HG02759 (cell line): ENCODE measurements around the gene MLC1.

ENCODE experiments used
- ATAC-seq: cut with Tn5 transposase; IDR thresholded peaks from one replicate; pipeline ENCODE4 v1.9.1; 2021; ENCODE audit warnings: mild to moderate bottlenecking, moderate library complexity; ENCODE audit not compliant: unreplicated experiment

MLC1 gene

DNA sequence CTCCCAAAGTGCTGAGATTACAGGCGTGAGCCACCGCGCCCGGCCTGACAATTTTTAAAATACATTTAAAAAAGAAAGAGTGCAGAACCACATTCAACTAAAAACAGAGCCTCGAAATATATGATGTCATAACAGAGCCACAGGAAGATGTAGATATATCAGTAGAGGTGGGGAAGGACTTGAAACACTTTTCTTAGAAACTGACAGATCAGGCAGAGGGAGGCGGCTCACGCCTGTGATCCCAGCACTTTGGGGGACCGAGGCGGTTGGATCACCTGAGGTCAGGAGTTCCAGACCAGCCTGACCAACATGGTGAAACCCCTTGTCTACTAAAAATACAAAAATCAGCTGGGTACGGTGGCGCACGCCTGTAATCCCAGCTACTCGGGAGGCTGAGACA lies 7.0 kb downstream of the MLC1 start:
- ATAC-seq: no peak

DNA sequence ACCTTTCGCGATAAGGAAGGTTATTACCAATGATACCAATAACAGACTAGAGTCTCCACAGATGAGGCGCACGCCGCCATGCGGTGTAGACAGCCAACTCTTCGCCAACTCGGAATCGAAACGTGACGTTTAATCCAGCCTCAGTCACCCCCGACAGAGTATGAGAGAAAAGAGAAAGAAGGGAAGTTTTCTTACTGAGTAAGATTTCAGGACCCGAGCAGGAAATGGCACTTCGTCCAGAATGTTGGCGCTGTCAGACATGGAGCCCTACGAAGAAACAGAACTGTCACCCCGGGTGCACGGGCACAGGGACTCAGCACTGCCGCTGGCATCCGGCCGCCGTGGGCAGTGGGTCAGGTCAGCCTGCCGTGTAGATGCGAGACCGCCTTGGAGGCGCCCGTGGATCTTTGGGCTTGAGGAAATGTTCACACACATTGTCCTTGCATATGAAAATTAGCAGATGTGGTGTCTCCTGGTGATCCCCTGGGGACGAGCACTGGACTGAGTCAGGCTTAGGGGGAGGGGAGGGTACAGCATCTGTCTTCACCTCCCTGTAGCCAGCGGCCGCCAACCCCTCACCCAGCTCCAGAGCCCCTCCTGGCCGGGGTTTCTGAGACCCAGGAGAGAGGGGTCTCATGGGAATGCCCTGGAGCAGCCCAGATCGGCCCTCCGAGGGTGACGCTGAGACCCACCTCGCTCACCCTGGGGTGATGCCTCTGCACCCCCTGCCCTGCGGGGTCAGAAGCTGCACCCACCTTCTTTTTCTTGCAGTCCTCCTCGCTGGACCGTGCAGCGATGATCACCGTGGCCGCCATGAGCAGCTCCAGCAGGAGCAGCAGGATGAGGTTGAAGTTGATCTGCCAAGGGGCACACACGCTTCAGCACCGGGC lies 8.3 kb downstream of the MLC1 start:
- ATAC-seq: no peak

DNA sequence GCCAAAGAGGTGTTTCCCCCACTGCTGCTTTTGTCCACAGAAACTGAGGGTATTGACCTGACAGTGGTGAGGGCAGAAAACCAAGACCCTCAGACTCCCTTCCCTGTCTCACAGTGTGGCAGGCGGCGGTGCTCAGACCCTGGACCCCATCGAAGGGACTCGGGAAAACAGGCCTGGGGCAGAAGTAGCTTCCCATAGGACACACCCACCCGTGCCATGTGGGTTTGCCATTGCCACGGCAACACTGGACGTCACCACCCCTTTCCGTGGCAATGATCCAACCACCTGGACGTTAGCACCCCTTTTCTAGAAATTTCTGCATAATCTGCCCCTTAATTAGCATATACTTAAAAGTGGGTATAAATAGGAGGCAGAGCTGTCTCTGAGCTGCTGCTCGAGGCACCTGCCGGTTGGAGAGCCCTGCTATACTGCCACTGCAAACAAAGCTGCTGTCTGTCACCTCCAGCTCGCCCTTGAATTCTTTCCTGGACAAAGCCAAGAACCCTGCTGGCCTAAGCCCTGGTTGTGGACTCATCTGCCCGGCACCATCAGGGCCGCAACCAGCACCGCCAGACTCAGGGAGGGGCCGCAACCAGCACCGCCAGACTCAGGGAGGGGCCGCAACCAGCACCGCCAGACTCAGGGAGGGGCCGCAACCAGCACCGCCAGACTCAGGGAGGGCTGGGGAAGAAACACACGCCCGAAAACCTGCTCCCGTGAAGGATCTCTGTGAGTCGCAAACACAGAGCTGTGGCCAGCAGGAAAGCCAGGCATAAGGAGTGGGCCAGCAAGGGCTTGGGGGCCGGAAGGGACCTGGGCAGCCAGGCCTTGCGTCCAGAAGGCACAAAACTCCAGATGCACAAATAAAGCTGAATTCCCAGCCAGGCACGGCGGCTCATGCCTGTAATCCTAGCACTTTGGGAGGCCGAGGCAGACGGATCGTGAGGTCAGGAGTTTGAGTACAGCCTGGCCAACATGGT lies 10.4 kb downstream of the MLC1 start:
- ATAC-seq: no peak

DNA sequence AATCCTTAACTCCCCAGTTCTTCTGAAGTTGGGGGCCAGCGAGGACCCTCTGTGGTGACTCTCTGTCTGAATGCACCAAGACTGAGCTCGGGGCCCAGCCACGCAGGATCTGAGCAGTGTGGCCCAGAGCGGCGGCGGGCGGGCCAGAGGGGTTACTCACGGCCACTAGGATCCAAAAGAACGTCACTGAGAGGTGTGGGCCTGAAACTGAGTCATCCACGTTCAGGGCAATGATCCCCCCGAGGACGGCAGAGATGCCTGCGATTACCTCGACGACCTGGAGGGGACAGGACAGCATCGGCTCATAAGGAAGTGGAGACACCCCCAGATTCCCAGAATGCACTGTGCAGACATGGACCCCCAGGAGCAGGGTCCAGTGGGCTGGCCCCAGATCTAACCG lies 11.2 kb downstream of the MLC1 start:
- ATAC-seq: no peak

DNA sequence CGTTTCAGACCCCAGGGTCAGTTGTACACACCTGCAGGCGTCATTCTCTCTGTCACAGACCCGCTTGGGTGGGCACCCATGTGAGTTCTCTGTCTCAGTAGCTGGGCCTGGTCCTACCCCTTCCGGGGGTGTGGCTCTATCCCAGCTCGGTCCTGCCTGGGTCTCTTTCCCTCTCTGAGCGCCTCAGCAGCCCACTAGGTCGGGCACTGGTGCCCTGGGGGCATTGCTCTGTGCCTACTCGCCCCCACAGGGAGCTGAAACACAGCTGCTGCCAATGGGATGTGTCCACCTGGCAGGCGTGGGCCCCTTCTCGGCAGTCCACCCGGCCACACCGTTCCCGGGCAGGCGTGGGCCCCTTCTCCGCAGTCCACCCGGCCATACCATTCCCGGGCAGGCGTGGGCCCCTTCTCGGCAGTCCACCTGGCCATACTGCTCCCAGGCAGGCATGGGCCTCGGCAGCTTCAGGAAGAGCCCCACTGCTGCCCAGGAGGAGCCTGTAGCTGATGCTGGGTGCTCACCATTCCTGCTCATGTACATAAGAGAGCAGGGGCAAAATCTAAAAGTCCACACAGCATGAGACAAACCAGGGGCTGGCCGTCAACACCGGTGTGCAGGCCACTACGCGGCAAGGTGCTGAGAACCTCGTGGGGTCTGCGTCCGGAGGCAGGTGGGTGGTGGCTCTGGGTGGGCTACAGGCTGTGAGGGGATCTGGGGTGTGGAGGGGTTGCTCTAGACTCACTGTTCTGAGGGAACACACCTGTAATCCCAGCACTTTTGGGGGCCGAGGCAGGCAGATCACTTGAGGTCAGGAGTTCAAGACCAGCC lies 12.3 kb downstream of the MLC1 start:
- no peak for ATAC-seq

DNA sequence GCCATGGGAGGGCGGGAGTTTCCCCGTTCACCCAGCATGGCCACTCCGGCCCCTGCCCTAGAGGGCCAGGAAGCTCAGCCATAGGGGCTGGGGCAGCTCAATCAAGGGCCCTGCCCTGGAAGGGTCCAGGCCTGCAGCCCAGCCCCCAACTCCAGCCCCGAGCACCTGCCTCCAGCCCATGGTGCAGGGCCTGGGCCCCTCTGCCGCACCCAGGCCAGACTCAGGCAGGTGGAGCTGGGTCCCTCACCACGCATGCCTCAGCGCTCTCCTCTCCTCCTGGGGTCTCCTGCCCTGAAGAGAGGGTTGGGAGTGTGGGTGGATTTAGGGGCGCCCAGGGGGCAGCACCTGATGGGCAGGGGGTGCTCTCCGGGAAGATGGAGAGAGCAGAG lies 13.1 kb downstream of the MLC1 start:
- no peak for ATAC-seq

DNA sequence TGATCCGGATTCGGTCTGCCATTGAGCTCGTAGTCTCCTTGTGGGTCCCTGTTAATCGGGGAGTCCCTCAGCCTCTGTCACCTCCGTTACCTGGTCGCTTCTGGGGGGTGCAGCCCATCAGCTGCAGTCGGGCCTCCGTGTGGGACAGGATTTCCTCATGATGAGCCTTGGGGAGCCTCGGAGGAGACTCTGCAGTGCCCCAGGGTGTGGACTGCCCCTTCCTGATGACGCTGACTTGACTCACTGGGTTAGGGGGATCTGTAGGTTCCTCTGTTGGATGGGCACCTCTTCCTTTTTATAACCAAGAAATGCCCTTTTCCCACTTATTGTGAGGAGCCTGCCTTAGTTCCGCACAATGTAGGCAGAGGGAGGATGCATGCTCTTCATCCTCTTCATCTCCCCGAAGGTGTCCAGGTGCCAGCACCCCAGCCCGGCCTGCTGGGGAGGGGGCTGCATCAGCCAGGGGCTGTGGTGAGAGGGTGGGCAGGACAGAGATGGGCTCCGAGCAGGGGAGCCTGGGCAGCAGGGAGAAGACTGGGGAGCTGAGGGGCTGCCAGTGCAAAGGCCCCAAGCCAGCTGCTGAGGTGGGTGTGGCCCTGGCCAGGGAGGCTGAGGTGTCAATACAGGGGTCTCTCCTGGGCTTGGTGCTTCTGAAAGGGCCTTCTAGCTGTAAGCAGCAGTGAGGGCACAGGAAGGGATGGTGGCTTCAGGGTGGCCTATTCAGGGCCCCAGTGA lies 13.6 kb downstream of the MLC1 start:
- ATAC-seq: no peak

DNA sequence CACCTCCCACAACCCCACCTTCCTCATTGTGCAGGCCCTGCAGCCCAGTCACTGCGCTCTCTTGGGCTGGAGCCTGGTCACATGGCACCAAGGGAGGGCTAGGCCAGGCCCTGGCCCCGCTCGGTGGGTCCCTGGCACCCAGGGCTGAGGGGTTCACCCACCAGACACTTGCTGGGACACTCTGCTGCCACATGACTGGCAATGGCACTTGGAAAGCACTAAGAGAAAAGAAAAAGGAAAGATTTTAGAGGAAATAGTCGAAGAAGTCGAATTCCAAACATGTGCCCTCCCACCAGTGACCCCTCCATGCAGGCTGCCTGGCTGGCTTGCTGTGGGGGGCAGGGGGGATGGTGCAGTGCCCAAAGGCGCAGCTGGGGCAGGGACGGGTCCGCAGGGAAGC lies 14.9 kb downstream of the MLC1 start:
- ATAC-seq: no peak

DNA sequence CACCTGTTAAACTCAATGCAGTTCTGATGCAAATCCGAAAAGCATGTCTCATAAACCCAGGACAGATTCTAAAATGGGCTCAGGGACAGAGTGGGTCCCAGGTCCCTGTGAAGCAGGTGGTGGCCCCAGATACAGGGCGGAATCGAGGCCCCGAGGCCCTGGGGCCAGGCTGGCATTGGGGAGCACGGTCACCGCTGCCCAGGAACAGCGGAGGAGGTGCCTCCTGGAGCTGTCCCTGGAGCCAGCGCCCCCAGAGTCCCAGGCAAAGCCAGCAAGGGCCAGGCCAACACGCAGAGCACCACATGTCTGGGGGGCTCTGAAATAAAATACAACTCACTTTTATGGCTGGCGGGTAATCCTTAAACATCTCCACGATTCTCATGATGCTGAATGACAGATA lies 17.1 kb downstream of the MLC1 start:
- ATAC-seq: no peak

DNA sequence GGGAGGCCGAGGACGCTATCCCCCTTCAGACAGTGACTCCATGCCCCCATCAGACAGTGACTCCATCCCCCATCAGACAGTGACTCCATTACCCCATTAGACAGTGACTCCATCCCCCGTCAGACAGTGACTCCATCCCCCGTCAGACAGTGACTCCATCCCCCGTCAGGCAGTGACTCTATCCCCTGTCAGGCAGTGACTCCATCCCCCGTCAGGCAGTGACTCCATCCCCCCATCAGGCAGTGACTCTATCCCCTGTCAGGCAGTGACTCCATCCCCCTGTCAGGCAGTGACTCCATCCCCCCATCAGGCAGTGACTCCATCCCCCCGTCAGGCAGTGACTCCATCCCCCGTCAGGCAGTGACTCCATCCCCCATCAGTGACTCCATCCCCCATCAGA lies 18.0 kb downstream of the MLC1 start:
- ATAC-seq: no peak

DNA sequence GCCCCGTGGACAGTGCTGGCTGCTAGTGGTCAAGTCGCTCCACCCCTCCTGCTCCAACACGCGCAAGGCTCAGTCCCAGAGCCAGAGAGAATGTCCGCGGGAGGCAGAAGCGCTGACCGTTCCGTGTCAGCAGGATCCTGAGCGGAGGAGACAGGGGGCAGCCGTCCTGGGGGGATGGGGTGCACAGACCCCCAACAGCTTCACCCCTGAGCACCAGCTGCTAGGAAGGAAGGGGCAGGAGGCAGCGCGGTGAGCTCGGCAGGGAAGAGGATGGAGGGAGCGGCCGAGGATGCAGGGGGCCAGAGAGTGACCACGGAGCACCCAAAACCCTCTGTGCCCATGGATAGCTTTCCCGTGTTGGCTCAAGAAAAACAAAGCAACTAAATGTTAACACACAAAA lies 20.8 kb downstream of the MLC1 start:
- no peak for ATAC-seq

DNA sequence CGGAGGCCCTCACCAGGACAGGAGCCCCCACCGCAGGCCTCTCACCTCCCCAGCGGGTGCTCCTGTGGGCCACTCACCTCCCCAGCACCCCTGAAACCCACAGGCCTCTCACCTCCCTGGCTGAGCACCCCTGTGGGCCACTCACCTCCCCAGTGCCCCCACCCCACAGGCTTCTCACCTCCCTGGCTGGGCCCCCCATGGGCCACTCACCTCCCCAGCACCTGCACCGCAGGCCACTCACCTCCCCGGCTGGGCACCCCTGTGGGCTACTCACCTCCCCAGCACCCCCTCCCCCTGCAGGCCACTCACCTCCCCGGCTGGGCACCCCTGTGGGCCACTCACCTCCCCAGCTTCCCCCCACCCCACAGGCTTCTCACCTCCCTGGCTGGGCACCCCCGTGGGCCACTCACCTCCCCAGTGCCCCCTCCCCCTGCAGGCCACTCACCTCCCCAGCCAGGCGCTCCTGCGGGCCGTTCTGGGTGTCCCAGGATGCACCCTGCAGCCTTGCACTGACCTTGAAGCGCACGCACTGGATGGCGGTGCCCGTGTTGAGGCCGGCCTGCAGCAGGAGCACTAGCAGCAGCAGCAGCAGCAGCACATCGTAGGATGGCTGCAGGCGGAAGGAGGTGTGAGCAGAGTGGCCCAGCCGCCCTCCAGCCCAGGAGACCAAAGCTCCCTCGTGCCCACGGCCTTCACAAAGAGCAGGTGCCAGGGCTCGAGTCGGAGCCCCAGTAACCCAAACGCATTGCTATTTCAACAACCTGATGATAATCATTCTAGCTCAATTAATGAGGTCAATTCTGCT lies 21.4 kb downstream of the MLC1 start:
- no peak for ATAC-seq

DNA sequence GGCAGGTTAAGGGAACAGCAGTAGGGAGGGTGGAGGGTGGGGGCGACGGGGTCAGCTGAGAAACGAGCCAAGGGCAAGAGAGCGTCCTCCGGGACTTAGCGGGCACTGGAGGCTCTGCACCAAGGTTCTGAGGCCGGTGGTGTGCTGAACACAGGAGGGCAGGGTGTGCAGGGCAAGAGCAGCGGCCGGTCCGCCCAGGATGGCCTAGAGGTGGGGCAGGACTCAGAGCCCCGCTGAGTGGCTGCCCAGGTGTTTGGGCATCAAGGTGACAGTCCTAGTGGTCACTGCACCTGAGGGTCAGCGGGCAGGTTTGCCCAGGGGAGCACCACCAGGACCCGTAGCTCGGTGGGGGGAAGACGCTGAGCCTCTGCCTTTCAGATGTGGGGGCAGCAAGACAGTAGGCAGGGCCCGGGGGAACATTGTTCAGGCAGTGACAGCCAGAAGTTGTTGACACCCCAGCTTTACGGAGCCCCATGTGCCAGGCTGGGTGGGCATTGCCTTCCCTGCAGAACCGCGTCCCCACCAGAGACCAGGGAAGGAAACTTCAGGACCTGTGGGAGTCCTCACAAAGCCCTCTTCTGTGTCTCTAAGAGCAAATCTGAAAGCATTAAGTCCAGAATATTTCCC lies 22.6 kb downstream of the MLC1 start:
- no peak for ATAC-seq

DNA sequence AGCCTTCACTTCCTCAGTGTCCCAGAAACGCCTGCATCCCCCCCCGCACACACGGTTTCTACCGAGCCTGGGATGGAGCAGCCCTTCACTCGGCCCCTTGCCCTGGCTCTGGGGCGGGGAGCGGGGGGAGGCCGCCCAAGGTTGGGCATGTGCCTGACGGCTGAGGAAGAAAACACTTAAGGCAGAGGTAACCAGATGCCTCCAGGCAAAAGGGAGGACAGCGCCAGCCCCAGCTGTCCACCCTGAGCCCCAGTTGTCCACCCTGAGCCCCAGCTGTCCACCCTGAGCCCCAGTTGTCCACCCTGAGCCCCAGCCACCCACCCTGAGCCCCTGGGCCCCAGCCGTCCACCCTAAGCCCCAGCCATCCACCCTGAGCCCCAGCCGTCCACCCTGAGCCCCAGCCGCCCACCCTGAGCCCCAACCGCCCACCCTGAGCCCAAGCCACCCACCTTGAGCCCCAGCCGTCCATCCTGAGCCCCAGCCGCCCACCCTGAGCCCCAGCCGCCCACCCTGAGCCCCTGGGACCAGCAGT lies 23.3 kb downstream of the MLC1 start:
- no peak for ATAC-seq

DNA sequence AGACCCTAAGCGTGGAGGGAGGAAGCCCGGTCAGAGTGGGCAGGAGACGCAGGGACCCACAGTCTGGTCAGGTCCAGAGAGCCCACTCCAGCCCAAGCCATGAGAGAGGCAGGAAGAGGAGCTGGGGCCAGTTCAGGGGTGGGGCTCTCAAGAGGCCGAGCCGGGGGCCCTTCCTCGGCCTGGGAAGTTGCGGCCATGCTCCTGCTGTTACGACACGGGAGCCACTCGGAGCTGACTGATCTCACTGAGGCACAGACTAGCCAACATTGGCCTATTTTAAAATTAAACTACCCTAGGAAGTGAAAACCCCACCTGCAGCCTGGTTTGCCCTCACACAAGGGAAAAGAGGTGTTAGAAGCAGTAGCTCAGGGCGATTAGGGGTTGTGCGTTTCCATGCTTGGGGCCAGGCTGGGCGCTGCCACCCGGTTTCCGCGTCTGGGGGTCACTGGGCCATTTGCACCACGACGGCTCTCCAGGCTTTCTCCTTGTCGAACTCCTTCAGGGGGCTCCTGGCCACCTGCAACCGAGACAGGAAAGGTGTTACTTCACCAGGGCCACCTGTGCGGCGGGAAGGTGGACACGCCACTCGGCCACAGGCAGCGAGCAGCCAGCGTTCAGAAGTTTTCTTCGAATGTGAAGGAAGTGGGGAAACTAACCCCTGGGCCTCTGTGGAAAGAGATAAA lies 23.9 kb downstream of the MLC1 start:
- ATAC-seq: no peak

DNA sequence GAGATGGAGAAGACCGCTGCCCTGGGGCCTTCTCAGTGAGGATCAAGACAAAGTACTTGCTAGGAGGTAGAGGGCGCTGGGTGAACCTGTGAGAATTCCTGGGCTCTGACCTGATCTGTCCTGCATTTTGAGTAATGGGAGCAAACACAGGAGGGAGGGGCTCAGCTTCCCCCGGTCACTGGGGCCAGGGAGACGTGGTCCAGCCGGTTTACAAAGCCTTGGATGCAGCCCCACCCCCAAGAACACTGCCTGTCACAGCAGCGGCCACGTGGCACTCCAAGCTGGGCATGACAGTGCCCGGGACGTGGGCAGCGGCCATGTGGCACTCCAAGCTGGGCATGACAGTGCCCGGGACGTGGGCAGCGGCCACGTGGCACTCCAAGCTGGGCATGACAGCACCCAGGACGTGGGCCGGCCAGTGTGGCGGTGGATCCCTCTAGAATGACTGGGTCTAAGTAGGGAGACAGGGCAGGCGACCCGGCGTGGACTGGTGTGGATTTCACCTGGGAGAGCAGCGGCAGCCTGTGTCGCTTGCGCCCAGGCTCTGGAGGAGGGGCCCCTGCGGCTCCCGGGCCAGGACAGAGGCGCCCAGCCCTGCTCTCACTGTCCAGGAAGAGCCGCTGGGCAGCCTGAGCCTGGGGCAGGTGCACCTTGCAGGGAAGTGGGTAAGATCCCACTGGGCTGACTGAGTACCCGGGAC lies 24.6 kb downstream of the MLC1 start:
- no peak for ATAC-seq

DNA sequence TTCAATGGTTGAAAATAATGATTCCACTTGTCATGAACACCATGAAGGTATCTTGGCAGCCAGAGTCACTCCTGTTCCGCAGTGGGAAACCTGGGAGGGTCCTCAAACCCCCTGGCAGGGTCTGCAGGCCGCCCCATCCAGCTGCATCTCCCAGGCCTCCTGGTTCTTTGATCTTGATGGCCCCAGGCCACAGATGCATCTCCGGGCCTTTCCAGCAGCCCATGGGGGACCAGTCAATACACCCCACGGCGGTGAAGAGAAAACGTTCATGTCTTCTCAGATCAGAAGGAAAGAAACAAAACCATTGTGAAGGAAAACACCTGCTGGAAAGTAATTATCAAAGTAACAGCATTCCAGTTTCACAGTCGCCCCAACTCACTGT lies 25.4 kb downstream of the MLC1 start:
- ATAC-seq: no peak
